Neural progenitor cell (in vitro differentiated cells): ENCODE measurements around the gene GIGYF2. TPM values are rescaled to one million over a fixed set of nuclear protein-coding genes. Genes with fewer than 3 reads are reported as not detected.

Experiments
- DNase-seq: peaks from one replicate; pipeline ENCODE4 v3.0.0-alpha.2; 2016; ENCODE audit warnings: low spot score
- H2AFZ ChIP-seq: fragments of 200-600 bp; sonication (generic); replicated peaks from 2 replicates; pipeline ENCODE4 v1.6.1; 2016; ENCODE audit warnings: antibody characterized with exemption
- H3F3A ChIP-seq: fragments of 200-600 bp; sonication (generic); 2 replicates; pipeline ENCODE4 v1.6.1; 2016; ENCODE audit warnings: antibody characterized with exemption, low read depth
- H3K27ac ChIP-seq: fragments of 200-600 bp; sonication (generic); 2 replicates; pipeline ENCODE4 v1.5.1; 2016; ENCODE audit warnings: mild to moderate bottlenecking
- H3K27me3 ChIP-seq: fragments of 200-600 bp; sonication (generic); 2 replicates; pipeline ENCODE4 v1.6.1; 2016; ENCODE audit warnings: mild to moderate bottlenecking, moderate library complexity
- H3K36me3 ChIP-seq: fragments of 200-600 bp; sonication (generic); 2 replicates; pipeline ENCODE4 v1.5.1; 2016
- H3K4me1 ChIP-seq: fragments of 200-600 bp; sonication (generic); 2 replicates; pipeline ENCODE4 v1.6.1; 2016; ENCODE audit warnings: mixed run types
- H3K4me2 ChIP-seq: fragments of 200-600 bp; sonication (generic); 2 replicates; pipeline ENCODE4 v1.6.1; 2016
- H3K4me3 ChIP-seq: fragments of 200-600 bp; sonication (generic); 2 replicates; pipeline ENCODE4 v1.5.1; 2016
- H3K79me2 ChIP-seq: fragments of 200-600 bp; sonication (generic); 2 replicates; pipeline ENCODE4 v1.6.1; 2016; ENCODE audit warnings: low read depth
- H3K9ac ChIP-seq: fragments of 200-600 bp; sonication (generic); 2 replicates; pipeline ENCODE4 v1.6.1; 2016
- H3K9me3 ChIP-seq: fragments of 200-600 bp; sonication (generic); 2 replicates; pipeline ENCODE4 v1.5.1; 2016; ENCODE audit warnings: low read depth
- H4K20me1 ChIP-seq: fragments of 200-600 bp; sonication (generic); 2 replicates; pipeline ENCODE4 v1.6.1; 2016; ENCODE audit warnings: low read depth
- H3K27ac Mint-ChIP-seq: 3 replicates; pipeline ENCODE4 v1.8.0; 2021; ENCODE audit warnings: mixed read lengths
- H3K27me3 Mint-ChIP-seq: 2 replicates; pipeline ENCODE4 v1.8.0; 2022; ENCODE audit warnings: low read depth, mild to moderate bottlenecking, inconsistent platforms, moderate library complexity, mixed read lengths; ENCODE audit not compliant: insufficient read depth
- H3K36me3 Mint-ChIP-seq: 3 replicates; pipeline ENCODE4 v1.8.0; 2021; ENCODE audit warnings: mixed read lengths
- H3K4me1 Mint-ChIP-seq: 3 replicates; pipeline ENCODE4 v1.8.0; 2021; ENCODE audit warnings: mixed read lengths
- H3K4me3 Mint-ChIP-seq: 3 replicates; pipeline ENCODE4 v1.8.0; 2021; ENCODE audit warnings: mild to moderate bottlenecking, moderate library complexity, mixed read lengths
- H3K9me3 Mint-ChIP-seq: 3 replicates; pipeline ENCODE4 v1.8.0; 2020; ENCODE audit warnings: mixed read lengths
- EZH2 ChIP-seq: fragments of 200-600 bp; sonication (generic); IDR thresholded peaks from 2 replicates; pipeline ENCODE4 v1.6.1; 2017; ENCODE audit warnings: antibody characterized with exemption, mild to moderate bottlenecking, moderate library complexity
- EZH2phosphoT487 ChIP-seq: fragments of 200-600 bp; sonication (generic); IDR thresholded peaks from 2 replicates; pipeline ENCODE4 v1.6.1; 2017; ENCODE audit warnings: antibody characterized with exemption
- total RNA-seq: library from RNA; depleted of rRNA; stranded (reverse); fragments of >200 nt; gene quantifications from 2 replicates; pipeline ENCODE4 v1.2.3, GENCODE V29; 2015; ENCODE audit warnings: low replicate concordance
- TF ChIP-seq, protein P1 (sequence below): fragments of 200-600 bp; sonication (generic); IDR thresholded peaks from 2 replicates; pipeline ENCODE4 v1.5.1; 2017; ENCODE audit warnings: antibody characterized with exemption, mild to moderate bottlenecking

GIGYF2 gene
- total RNA-seq, 1 donor from 2014 or later = 76.3 TPM

DNA sequence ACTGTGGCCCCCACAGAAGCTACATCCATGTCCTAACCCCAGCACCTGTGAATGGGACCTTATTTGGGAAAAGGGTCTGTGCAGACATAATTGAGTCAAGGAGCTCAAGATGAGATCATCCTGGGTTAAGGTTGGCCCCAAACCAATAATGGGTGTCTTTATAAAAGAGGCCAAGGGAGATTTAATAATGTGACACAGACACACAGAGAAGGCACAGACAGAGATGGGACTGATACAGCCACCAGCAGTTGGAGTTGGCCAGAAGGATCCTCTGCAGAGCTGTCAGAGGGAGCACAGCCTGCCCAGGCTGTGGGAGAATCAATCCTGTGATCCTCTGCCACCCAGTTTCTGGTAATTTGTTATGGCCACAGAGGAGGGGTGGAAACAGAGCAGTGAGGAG, 199.0 kb downstream of the GIGYF2 start:
- H3K27me3 ChIP-seq = peaks cover 39% of the 10 kb centered on the region
- no peaks in the 10 kb centered on the region for H3K36me3 ChIP-seq
- TF ChIP-seq, protein P1, sequence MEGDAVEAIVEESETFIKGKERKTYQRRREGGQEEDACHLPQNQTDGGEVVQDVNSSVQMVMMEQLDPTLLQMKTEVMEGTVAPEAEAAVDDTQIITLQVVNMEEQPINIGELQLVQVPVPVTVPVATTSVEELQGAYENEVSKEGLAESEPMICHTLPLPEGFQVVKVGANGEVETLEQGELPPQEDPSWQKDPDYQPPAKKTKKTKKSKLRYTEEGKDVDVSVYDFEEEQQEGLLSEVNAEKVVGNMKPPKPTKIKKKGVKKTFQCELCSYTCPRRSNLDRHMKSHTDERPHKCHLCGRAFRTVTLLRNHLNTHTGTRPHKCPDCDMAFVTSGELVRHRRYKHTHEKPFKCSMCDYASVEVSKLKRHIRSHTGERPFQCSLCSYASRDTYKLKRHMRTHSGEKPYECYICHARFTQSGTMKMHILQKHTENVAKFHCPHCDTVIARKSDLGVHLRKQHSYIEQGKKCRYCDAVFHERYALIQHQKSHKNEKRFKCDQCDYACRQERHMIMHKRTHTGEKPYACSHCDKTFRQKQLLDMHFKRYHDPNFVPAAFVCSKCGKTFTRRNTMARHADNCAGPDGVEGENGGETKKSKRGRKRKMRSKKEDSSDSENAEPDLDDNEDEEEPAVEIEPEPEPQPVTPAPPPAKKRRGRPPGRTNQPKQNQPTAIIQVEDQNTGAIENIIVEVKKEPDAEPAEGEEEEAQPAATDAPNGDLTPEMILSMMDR = no peak
- TF ChIP-seq EZH2phosphoT487 (no peak), EZH2 (no peak)
- no peak overlapping the region for H3K9ac ChIP-seq
- no peak for DNase-seq
- no peak overlapping the region for H2AFZ ChIP-seq
- no peaks in the 10 kb centered on the region for H3K9me3 ChIP-seq
- Mint-ChIP-seq H3K9me3 (no peaks in the 10 kb centered on the region), H3K36me3 (peaks cover 1% of the 10 kb centered on the region), H3K4me1 (peaks cover 23% of the 10 kb centered on the region), H3K27ac (no peak overlapping the region), H3K4me3 (no peak overlapping the region), H3K27me3 (peaks cover 4% of the 10 kb centered on the region)
- H3K4me1 ChIP-seq = peaks cover 9% of the 10 kb centered on the region
- no peak overlapping the region for H3K27ac ChIP-seq
- no peaks in the 10 kb centered on the region for H3K79me2 ChIP-seq
- no peak overlapping the region for H3K4me3 ChIP-seq
- no peaks in the 10 kb centered on the region for H4K20me1 ChIP-seq
- H3F3A ChIP-seq = no peaks in the 10 kb centered on the region
- H3K4me2 ChIP-seq = no peak overlapping the region

DNA sequence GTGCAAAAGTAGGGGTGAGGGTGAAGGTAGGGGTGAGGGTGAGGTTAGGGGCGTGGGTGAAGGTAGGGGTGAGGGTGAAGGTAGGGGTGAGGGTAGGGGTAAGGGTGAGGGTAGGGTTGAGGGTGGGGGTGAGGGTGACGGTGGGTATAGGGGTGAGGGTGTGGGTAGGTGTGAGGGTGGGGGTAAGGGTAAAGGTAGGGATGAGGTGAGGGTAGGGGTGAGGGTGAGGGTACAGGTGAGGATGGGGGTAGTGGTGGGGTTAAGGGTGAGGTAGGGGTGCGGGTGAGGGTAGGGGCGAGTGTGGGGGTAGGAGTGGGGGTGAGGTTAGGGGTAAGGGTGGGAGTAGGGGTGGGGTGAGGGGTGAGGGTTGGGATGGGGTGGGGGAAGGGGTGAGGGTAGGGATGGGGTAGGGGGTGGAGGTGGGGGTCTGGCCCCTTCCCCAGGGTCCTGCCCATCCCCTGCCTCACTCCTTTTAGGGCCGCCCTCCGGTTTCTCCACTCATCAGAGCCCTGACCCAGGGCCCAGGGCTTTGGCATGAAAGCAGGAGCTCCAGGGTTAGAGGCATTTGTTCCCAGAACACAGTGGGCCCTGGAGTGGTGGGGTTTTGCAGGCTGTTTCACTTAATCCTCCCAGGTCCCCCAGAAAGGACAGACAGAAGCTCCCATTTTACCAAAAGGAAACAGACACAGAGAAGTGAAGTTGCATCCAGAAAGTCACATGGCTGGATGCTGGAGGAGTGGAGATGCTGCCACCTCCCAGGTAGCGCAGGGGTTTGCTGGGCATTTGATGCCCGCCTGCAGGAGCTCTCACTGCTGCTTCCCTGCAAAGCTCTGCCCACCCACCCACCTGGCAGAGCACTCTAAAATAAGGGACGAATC, 199.8 kb downstream of the GIGYF2 start:
- no peak for DNase-seq
- H3K4me2 ChIP-seq = no peak overlapping the region
- H3K36me3 ChIP-seq = no peaks in the 10 kb centered on the region
- H3K4me3 ChIP-seq = no peak overlapping the region
- peaks cover 4% of the 10 kb centered on the region for H3K27me3 Mint-ChIP-seq
- no peak overlapping the region for H3K27ac Mint-ChIP-seq
- H3K4me1 Mint-ChIP-seq = peaks cover 17% of the 10 kb centered on the region
- TF ChIP-seq, protein P1 = no peak
- TF ChIP-seq EZH2 (no peak), EZH2phosphoT487 (no peak)
- H3K79me2 ChIP-seq = no peaks in the 10 kb centered on the region
- H3K9ac ChIP-seq = no peak overlapping the region
- H3K27me3 ChIP-seq = peaks cover 47% of the 10 kb centered on the region
- H3K9me3 ChIP-seq = no peaks in the 10 kb centered on the region
- peaks cover 1% of the 10 kb centered on the region for H3K36me3 Mint-ChIP-seq
- H4K20me1 ChIP-seq = no peaks in the 10 kb centered on the region
- H2AFZ ChIP-seq = no peak overlapping the region
- no peaks in the 10 kb centered on the region for H3F3A ChIP-seq
- H3K27ac ChIP-seq = no peak overlapping the region
- H3K4me3 Mint-ChIP-seq = no peak overlapping the region
- no peaks in the 10 kb centered on the region for H3K9me3 Mint-ChIP-seq
- peaks cover 11% of the 10 kb centered on the region for H3K4me1 ChIP-seq

DNA sequence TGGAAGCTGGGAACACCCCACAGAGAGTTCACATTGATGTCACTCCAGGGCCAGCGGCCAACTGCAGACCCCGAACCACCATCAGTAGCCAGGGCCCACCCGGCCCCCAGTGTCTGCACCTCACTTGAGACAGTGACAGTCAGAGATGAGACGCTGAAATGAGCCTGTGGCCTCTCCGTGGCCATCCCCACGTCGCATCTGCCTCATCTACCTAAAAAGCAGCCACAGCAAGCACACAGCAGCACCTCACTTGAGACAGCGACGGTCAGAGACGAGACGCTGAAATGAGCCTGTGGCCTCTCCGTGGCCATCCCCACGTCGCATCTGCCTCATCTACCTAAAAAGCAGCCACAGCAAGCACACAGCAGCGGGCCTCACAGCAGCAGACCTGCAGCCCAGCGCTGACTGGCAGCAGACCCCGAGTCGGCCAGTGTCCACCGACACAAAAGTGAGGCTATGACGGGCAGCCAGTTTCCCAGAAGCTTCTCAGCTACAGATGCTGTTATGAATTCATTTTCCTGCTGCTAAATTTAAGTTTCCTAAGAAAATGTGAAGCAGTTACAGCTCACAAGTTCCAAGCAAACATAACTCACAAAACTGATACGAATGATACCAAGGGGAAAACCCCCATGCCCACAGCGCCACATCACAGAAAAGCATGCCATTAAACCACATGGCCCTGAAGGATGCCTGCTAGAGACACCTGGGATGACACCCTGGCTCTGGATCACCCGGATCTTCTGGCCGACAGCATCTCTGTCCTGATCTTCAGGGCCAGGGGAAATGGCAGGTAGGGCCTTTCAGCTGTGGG, 200.7 kb downstream of the GIGYF2 start:
- no peak for DNase-seq
- no peak overlapping the region for H3K27ac Mint-ChIP-seq
- Histone ChIP-seq H3F3A (no peaks in the 10 kb centered on the region), H3K4me3 (no peak overlapping the region), H3K9ac (no peak overlapping the region), H4K20me1 (no peaks in the 10 kb centered on the region), H3K4me2 (no peak overlapping the region), H3K9me3 (no peaks in the 10 kb centered on the region), H3K36me3 (no peaks in the 10 kb centered on the region), H3K4me1 (peaks cover 11% of the 10 kb centered on the region), H3K79me2 (no peaks in the 10 kb centered on the region), H3K27me3 (peaks cover 56% of the 10 kb centered on the region), H3K27ac (no peak overlapping the region), H2AFZ (no peak overlapping the region)
- H3K36me3 Mint-ChIP-seq = no peaks in the 10 kb centered on the region
- TF ChIP-seq, protein P1 = no peak
- no peak for TF ChIP-seq EZH2phosphoT487
- TF ChIP-seq EZH2 = no peak
- H3K4me1 Mint-ChIP-seq = peaks cover 15% of the 10 kb centered on the region
- peaks cover 4% of the 10 kb centered on the region for H3K27me3 Mint-ChIP-seq
- no peaks in the 10 kb centered on the region for H3K9me3 Mint-ChIP-seq
- no peak overlapping the region for H3K4me3 Mint-ChIP-seq
